HepG2 (cell line): ENCODE measurements around the gene NIP7. TPM values are rescaled to one million over a fixed set of nuclear protein-coding genes. Genes with fewer than 3 reads are reported as not detected.

Experiments
- MAX ChIP-seq: IDR thresholded peaks from 2 replicates; pipeline ENCODE4 v1.6.1; 2012; ENCODE audit warnings: inconsistent platforms
- MAZ ChIP-seq, 2 experiments: sonication (generic) in 1 of 2; formaldehyde crosslinking in 1 of 2; IDR thresholded peaks; 2 replicates each; pipeline versions ENCODE4 v1.5.0 to v1.6.1; 2012 to 2020; ENCODE audit warnings: low read depth in 2 of 2, mild to moderate bottlenecking in 2 of 2, borderline replicate concordance in 1 of 2, improper control_type of control experiment in 1 of 2, low read length in 1 of 2, missing genetic modification reagents in 1 of 2, moderate library complexity in 1 of 2
- MXD1 ChIP-seq: sonication (generic); formaldehyde crosslinking; IDR thresholded peaks from 2 replicates; pipeline ENCODE4 v1.4.0; 2020; ENCODE audit warnings: mild to moderate bottlenecking, missing genetic modification reagents
- NRL ChIP-seq: sonication (generic); formaldehyde crosslinking; IDR thresholded peaks from 2 replicates; pipeline ENCODE4 v1.5.0; 2020; ENCODE audit warnings: missing genetic modification reagents, mild to moderate bottlenecking, moderate library complexity, borderline replicate concordance
- POLR2AphosphoS5 ChIP-seq: IDR thresholded peaks from 2 replicates; pipeline ENCODE4 v1.6.1; 2012; ENCODE audit warnings: low read depth, low read length
- SNAPC5 ChIP-seq: sonication (generic); formaldehyde crosslinking; IDR thresholded peaks from 2 replicates; pipeline ENCODE4 v1.8.1; 2023; ENCODE audit warnings: mild to moderate bottlenecking, missing genetic modification reagents, borderline replicate concordance
- SPEN ChIP-seq: sonication (generic); formaldehyde crosslinking; IDR thresholded peaks from 2 replicates; pipeline ENCODE4 v1.5.1; 2020; ENCODE audit warnings: low read depth, mild to moderate bottlenecking, missing genetic modification reagents
- TBL1XR1 ChIP-seq: fragments of 150-350 bp; IDR thresholded peaks from 2 replicates; pipeline ENCODE4 v1.6.1; 2014; ENCODE audit warnings: borderline replicate concordance, low read length; ENCODE audit not compliant: partially characterized antibody
- ZHX2 ChIP-seq, 2 experiments: sonication (generic) in 1 of 2; formaldehyde crosslinking in 1 of 2; IDR thresholded peaks; 2 replicates each; pipeline versions ENCODE4 v1.6.1 to v1.9.0; 2014 to 2022; ENCODE audit warnings: antibody characterized with exemption in 1 of 2, borderline replicate concordance in 1 of 2, inconsistent platforms in 1 of 2, low read depth in 1 of 2, missing genetic modification reagents in 1 of 2
- polyA plus RNA-seq, 8 experiments: library from polyadenylated mRNA; depleted of rRNA in 3 of 8; stranded (reverse) in 7 of 8; unstranded in 1 of 8; fragments of >200 nt; fragmentation: Illumina TruSeq in 4 of 8; extraction: Trizol in 4 of 8; gene quantifications; 2 replicates each; pipeline versions ENCODE4 v1.2.1 to v1.2.3, GENCODE V29; 2011 to 2016; ENCODE audit warnings: low read depth in 4 of 8, missing spikeins in 1 of 8, mixed read lengths in 1 of 8; ENCODE audit not compliant: insufficient read depth in 1 of 8
- total RNA-seq, 5 experiments: library from RNA; depleted of rRNA; stranded (reverse); fragments of >200 nt; fragmentation: Illumina TruSeq; extraction: Trizol; gene quantifications; 2 replicates each; pipeline ENCODE4 v1.2.3, GENCODE V29; 2016; ENCODE audit warnings: low read depth in 1 of 5
- TF ChIP-seq, protein P1 (sequence below), 2 experiments: fragments of 450-650 bp in 1 of 2; sonication (generic) in 1 of 2; formaldehyde crosslinking in 1 of 2; IDR thresholded peaks; 2 replicates each; pipeline versions ENCODE4 v1.6.1 to v1.8.0; 2016 to 2022; ENCODE audit warnings: antibody characterized with exemption in 1 of 2, mild to moderate bottlenecking in 1 of 2, missing genetic modification reagents in 1 of 2

NIP7 gene
- total and polyA plus RNA-seq, 2 of the 13 experiments (the other 11 are each of a cell fraction or from before 2014, with no cell fraction given) = 15.3 to 114 TPM

DNA sequence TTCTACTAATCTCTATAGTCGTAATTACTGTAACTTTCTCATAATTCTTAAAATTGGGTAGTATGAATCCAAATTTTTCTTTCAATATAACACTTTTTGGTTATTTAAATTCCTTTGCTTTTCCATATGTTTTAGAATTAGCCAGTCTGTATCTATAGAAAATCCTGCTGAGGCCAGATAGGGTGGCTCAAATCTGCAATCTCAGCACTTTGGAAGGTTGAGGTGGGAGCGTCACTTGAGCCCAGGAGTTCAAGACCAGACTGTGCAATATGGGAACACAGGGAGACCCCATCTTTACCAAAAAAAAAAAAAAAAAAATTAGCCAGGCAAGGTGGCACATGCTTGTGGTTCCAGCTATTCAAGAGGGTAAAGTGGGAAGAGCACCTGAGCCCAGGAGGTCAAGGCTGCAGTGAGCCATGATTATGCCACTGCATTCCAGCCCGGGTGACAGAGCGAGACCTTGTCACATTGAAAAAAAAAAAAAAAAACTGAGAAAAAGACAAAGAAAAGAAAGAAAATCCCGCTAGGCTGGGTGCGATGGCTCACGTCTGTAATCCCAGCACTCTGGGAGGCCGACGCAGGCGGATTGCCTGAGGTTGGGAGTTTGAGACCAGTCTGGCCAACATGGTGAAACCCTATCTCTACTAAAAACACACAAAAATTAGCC, 37.0 kb downstream of the NIP7 start (continued):
- TF ChIP-seq ZHX2 (IDR thresholded peaks at IDR 0.05; ENCODE audit: low read depth) (no peak), ZHX2 (CRISPR knock-in tag; IDR thresholded peaks at IDR 0.05; ENCODE audit: borderline replicate concordance) (no peak), POLR2AphosphoS5 (no peak), MAX (0 out of 2 replicates have a peak, but pooled peaks have one; percentile 14), TBL1XR1 (no peak), SPEN (no peak), MAZ (IDR thresholded peaks at IDR 0.05; ENCODE audit: borderline replicate concordance, low read depth, low read length) (no peak), MAZ (CRISPR knock-in tag; IDR thresholded peaks at IDR 0.05; ENCODE audit: low read depth) (no peak), SNAPC5 (CRISPR knock-in tag) (no peak), NRL (no peak), MXD1 (CRISPR knock-in tag) (no peak)
- TF ChIP-seq, protein P1, sequence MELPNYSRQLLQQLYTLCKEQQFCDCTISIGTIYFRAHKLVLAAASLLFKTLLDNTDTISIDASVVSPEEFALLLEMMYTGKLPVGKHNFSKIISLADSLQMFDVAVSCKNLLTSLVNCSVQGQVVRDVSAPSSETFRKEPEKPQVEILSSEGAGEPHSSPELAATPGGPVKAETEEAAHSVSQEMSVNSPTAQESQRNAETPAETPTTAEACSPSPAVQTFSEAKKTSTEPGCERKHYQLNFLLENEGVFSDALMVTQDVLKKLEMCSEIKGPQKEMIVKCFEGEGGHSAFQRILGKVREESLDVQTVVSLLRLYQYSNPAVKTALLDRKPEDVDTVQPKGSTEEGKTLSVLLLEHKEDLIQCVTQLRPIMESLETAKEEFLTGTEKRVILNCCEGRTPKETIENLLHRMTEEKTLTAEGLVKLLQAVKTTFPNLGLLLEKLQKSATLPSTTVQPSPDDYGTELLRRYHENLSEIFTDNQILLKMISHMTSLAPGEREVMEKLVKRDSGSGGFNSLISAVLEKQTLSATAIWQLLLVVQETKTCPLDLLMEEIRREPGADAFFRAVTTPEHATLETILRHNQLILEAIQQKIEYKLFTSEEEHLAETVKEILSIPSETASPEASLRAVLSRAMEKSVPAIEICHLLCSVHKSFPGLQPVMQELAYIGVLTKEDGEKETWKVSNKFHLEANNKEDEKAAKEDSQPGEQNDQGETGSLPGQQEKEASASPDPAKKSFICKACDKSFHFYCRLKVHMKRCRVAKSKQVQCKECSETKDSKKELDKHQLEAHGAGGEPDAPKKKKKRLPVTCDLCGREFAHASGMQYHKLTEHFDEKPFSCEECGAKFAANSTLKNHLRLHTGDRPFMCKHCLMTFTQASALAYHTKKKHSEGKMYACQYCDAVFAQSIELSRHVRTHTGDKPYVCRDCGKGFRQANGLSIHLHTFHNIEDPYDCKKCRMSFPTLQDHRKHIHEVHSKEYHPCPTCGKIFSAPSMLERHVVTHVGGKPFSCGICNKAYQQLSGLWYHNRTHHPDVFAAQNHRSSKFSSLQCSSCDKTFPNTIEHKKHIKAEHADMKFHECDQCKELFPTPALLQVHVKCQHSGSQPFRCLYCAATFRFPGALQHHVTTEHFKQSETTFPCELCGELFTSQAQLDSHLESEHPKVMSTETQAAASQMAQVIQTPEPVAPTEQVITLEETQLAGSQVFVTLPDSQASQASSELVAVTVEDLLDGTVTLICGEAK (IDR thresholded peaks at IDR 0.05) = no peak
- TF ChIP-seq, protein P1 (CRISPR knock-in tag; IDR thresholded peaks at IDR 0.05) = no peak
